Measurements from ENCODE around the gene PKDCC. TPM values are rescaled to one million over a fixed set of nuclear protein-coding genes. Genes with fewer than 3 reads are reported as not detected.

The PKDCC gene
- total RNA-seq, 1 donor, result 8.2 TPM

- no peak overlapping the region for H3K4me3 ChIP-seq (ENCODE audit: low read depth, low read length)
- no peak for DNase-seq (ENCODE audit: low read depth)
- no peak for TF ChIP-seq CTCF (IDR thresholded peaks at IDR 0.05; ENCODE audit: insufficient read depth, low read depth, low read length)
Measured at GRCh38 chr2:42091671-42092070, 43.9 kb downstream of the PKDCC start.

- H3K4me3 ChIP-seq (ENCODE audit: low read depth, low read length), result no peak overlapping the region
- DNase-seq (ENCODE audit: low read depth), result no peak
- TF ChIP-seq CTCF (IDR thresholded peaks at IDR 0.05; ENCODE audit: insufficient read depth, low read depth, low read length), result no peak
Measured at GRCh38 chr2:42092084-42092996, 44.5 kb downstream of the PKDCC start.

GRCh38 chr2:42094114-42094513 lies 46.3 kb downstream of the PKDCC start:
- no peak for TF ChIP-seq CTCF (IDR thresholded peaks at IDR 0.05; ENCODE audit: insufficient read depth, low read depth, low read length)
- DNase-seq (ENCODE audit: low read depth), result no peak
- no peak overlapping the region for H3K4me3 ChIP-seq (ENCODE audit: low read depth, low read length)

- peak; percentile 86 for DNase-seq (ENCODE audit: low read depth)
- peak; percentile 70 for TF ChIP-seq CTCF (IDR thresholded peaks at IDR 0.05; ENCODE audit: insufficient read depth, low read depth, low read length)
Measured at GRCh38 chr2:42095923-42096408, 48.1 kb downstream of the PKDCC start.

GRCh38 chr2:42096869-42097591 lies 49.2 kb downstream of the PKDCC start:
- H3K4me3 ChIP-seq (ENCODE audit: low read depth, low read length), result no peak overlapping the region
- DNase-seq (ENCODE audit: low read depth), result no peak
- no peak for TF ChIP-seq CTCF (IDR thresholded peaks at IDR 0.05; ENCODE audit: insufficient read depth, low read depth, low read length)

More at GRCh38 chr2:42095923-42096408, 48.1 kb downstream of the PKDCC start:
- no peak overlapping the region for H3K4me3 ChIP-seq (ENCODE audit: low read depth, low read length)

GRCh38 chr2:42098571-42099437 lies 51.0 kb downstream of the PKDCC start:
- H3K4me3 ChIP-seq (ENCODE audit: low read depth, low read length), result no peak overlapping the region
- no peak for TF ChIP-seq CTCF (IDR thresholded peaks at IDR 0.05; ENCODE audit: insufficient read depth, low read depth, low read length)
- no peak for DNase-seq (ENCODE audit: low read depth)

All from fibroblast of villous mesenchyme (primary cell).